ENCODE data around the gene GOLT1A.

DNA sequence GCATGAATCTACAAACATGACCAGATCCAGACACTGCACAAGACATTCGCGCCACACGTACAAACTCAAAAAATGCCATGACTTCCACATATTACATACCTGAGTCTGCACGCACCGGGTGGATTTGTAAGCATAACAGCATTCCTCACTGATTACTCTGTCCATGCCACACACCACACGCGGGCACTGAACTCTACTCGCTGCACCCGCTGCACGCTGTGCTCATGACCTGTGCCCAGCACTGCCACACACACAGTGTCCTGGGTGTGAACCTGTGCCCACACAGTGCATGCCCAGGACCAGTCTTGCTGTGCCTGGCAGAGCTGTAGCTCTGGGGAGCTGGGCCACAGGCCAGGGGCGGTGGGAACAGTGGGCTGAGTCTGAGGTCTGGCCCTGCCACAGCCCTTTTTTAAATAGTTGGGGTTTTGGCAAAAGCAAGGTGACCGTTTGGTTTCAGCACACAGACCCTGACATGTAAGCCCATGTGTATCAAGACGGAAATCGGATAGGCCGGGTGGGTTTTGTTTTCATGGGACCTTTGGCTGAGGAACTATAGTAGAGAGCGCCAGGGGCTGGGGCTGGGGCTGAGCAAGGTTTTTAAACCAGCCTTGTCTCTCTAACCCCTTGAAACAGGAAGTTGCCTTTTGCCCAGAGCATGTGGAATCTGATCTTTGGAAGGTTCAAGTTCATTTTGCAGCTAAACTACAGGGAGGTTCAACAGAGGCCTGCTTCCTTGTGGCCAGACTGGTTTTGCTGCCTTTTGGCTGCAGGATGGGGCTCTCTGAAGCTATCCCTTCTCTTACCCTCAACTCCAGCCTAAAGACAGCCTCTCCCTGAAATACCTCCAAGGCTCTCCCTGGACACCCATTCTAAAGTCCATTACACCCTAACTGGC lies 12.3 kb upstream of the GOLT1A start:
- TF ChIP-seq, protein P1, sequence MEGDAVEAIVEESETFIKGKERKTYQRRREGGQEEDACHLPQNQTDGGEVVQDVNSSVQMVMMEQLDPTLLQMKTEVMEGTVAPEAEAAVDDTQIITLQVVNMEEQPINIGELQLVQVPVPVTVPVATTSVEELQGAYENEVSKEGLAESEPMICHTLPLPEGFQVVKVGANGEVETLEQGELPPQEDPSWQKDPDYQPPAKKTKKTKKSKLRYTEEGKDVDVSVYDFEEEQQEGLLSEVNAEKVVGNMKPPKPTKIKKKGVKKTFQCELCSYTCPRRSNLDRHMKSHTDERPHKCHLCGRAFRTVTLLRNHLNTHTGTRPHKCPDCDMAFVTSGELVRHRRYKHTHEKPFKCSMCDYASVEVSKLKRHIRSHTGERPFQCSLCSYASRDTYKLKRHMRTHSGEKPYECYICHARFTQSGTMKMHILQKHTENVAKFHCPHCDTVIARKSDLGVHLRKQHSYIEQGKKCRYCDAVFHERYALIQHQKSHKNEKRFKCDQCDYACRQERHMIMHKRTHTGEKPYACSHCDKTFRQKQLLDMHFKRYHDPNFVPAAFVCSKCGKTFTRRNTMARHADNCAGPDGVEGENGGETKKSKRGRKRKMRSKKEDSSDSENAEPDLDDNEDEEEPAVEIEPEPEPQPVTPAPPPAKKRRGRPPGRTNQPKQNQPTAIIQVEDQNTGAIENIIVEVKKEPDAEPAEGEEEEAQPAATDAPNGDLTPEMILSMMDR (IDR thresholded peaks at IDR 0.05; ENCODE audit: poor library complexity, severe bottlenecking) = no peak
- TF ChIP-seq EP300 (conservative IDR thresholded peaks at IDR 0.05; ENCODE audit: poor library complexity, severe bottlenecking) (no peak), TAF1 (IDR thresholded peaks at IDR 0.05; ENCODE audit: low read depth) (no peak), REST (IDR thresholded peaks at IDR 0.05; ENCODE audit: borderline replicate concordance) (no peak), POLR2AphosphoS5 (IDR thresholded peaks at IDR 0.05) (no peak), EZH2 (IDR thresholded peaks at IDR 0.05; ENCODE audit: borderline replicate concordance, insufficient read depth, low read length, poor library complexity, severe bottlenecking) (no peak)

All from neural cell (in vitro differentiated cells).